AG08396 (cell line): ENCODE results near the gene NELL1.
"Not testable (repeated sequence)": the region's sequence is repeated elsewhere in the genome, so short reads cannot be mapped to it uniquely, and the experiment has no call there.

Source experiments
- DNase-seq: peaks from one replicate; pipeline ENCODE4 v3.0.0; 2012; ENCODE audit warnings: low spot score, mixed read lengths

NELL1 gene

GRCh38 chr11:21205205-21205604, 535.8 kb downstream of the NELL1 start:
- no peak for DNase-seq

- no peak for DNase-seq
Measured at GRCh38 chr11:21225860-21226259, 556.5 kb downstream of the NELL1 start.

- DNase-seq: no peak
Measured at GRCh38 chr11:21229224-21229623, 559.8 kb downstream of the NELL1 start.

- no peak for DNase-seq
Measured at GRCh38 chr11:21250196-21250595, 580.8 kb downstream of the NELL1 start.

- DNase-seq: no peak
Measured at GRCh38 chr11:21254055-21254454, 584.7 kb downstream of the NELL1 start.

GRCh38 chr11:21254790-21255189, 585.4 kb downstream of the NELL1 start:
- DNase-seq: no peak

GRCh38 chr11:21257461-21257860, 588.1 kb downstream of the NELL1 start:
- DNase-seq: no peak

- no peak for DNase-seq
Measured at GRCh38 chr11:21258414-21258813, 589.0 kb downstream of the NELL1 start.

- DNase-seq: no peak
Measured at GRCh38 chr11:21260101-21260500, 590.7 kb downstream of the NELL1 start.

GRCh38 chr11:21262992-21263391, 593.6 kb downstream of the NELL1 start:
- no peak for DNase-seq

- no peak for DNase-seq
Measured at GRCh38 chr11:21264125-21264524, 594.7 kb downstream of the NELL1 start.

GRCh38 chr11:21268036-21268435, 598.6 kb downstream of the NELL1 start:
- DNase-seq: no peak

GRCh38 chr11:21272139-21272538, 602.8 kb downstream of the NELL1 start:
- DNase-seq: not testable (repeated sequence)

- no peak for DNase-seq
Measured at GRCh38 chr11:21278840-21279239, 609.5 kb downstream of the NELL1 start.

GRCh38 chr11:21285104-21285503, 615.7 kb downstream of the NELL1 start:
- DNase-seq: no peak

- no peak for DNase-seq
Measured at GRCh38 chr11:21289686-21290085, 620.3 kb downstream of the NELL1 start.

GRCh38 chr11:21295508-21295907, 626.1 kb downstream of the NELL1 start:
- DNase-seq: no peak

GRCh38 chr11:21301981-21302380, 632.6 kb downstream of the NELL1 start:
- DNase-seq: no peak

- DNase-seq: no peak
Measured at GRCh38 chr11:21306739-21307358, 637.5 kb downstream of the NELL1 start.

- DNase-seq: no peak
Measured at GRCh38 chr11:21307874-21308273, 638.5 kb downstream of the NELL1 start.

- no peak for DNase-seq
Measured at GRCh38 chr11:21316591-21316990, 647.2 kb downstream of the NELL1 start.

- DNase-seq: no peak
Measured at GRCh38 chr11:21321072-21321471, 651.7 kb downstream of the NELL1 start.

- DNase-seq: no peak
Measured at GRCh38 chr11:21321530-21321929, 652.1 kb downstream of the NELL1 start.

GRCh38 chr11:21323617-21324016, 654.2 kb downstream of the NELL1 start:
- DNase-seq: no peak

- DNase-seq: no peak
Measured at GRCh38 chr11:21343204-21343603, 673.8 kb downstream of the NELL1 start.
